K562 (cell line): ENCODE data around the gene IMMP2L. TPM values are rescaled to one million over a fixed set of nuclear protein-coding genes. Genes with fewer than 3 reads are reported as not detected.

Experiments
- ATAC-seq: fragments of 200-7000 bp; cut with Tn5 transposase; 3 replicates; pipeline ENCODE4 v1.9.1; 2020; ENCODE audit warnings: moderate library complexity
- BruUV-seq: library from RNA; stranded (reverse); fragments of 400-500 nt; replicated peaks from 2 replicates; lab custom pipeline; 2021; lab: Mats Ljungman, UMichigan
- CTCF ChIA-PET: fragments of 300-600 bp; formaldehyde crosslinking; extraction: SDS; loops from one replicate; lab custom pipeline; 2021; ENCODE audit warnings: low intra/inter-chr PET ratio; lab: Yijun Ruan, JAX
- POLR2A ChIA-PET: fragments of 300-600, 350-650 bp; sonication (Branson Sonifier 250); formaldehyde crosslinking; extraction: SDS; loops from one replicate; lab custom pipeline; 2021; ENCODE audit warnings: antibody characterized with exemption, inconsistent platforms; lab: Yijun Ruan, JAX
- DNase-seq, 4 experiments: peaks; one replicate each; pipeline versions ENCODE4 v3.0.0 to v3.0.0-alpha.2; 2011 to 2018; ENCODE audit warnings: low spot score in 3 of 4, mixed read lengths in 3 of 4; ENCODE audit errors: extremely low read depth in 1 of 4
- FAIRE-seq: peaks from 2 replicates; lab custom pipeline; 2011; peaks lifted over from hg19 to GRCh38; lab: Jason Lieb, UNC
- H2AFZ ChIP-seq: 2 replicates; pipeline ENCODE4 v1.6.0; 2011; ENCODE audit warnings: low read depth, low read length, control low read depth, inconsistent platforms
- H3K27ac ChIP-seq: fragments of 200-600 bp; 3 replicates; pipeline ENCODE4 v1.8.0; 2011; ENCODE audit warnings: low read depth, mild to moderate bottlenecking, control low read depth, inconsistent platforms, low read length, moderate library complexity, mixed read lengths; ENCODE audit errors: extremely low read depth
- H3K27me3 ChIP-seq, 2 experiments: fragments of 300-600 bp in 1 of 2; 2 replicates in 1 of 2; 3 replicates in 1 of 2; pipeline versions ENCODE4 v1.6.0 to v1.8.0; 2011; ENCODE audit warnings: inconsistent platforms in 2 of 2, low read length in 2 of 2, mild to moderate bottlenecking in 1 of 2, mixed read lengths in 1 of 2, moderate library complexity in 1 of 2; ENCODE audit not compliant: control insufficient read depth in 2 of 2, insufficient read depth in 2 of 2
- H3K36me3 ChIP-seq: fragments of 300-600 bp; 3 replicates; pipeline ENCODE4 v1.8.0; 2011; ENCODE audit warnings: mild to moderate bottlenecking, low read length, inconsistent platforms; ENCODE audit not compliant: control insufficient read depth, insufficient read depth
- H3K4me1 ChIP-seq, 2 experiments: fragments of 200-600 bp in 1 of 2; replicated peaks in 1 of 2; 2 replicates in 1 of 2; 3 replicates in 1 of 2; pipeline versions ENCODE4 v1.5.1 to v1.8.0; 2011; ENCODE audit warnings: inconsistent platforms in 2 of 2, low read length in 2 of 2, mild to moderate bottlenecking in 1 of 2, mixed read lengths in 1 of 2, moderate library complexity in 1 of 2; ENCODE audit not compliant: control insufficient read depth in 2 of 2, insufficient read depth in 2 of 2
- H3K4me2 ChIP-seq: 2 replicates; pipeline ENCODE4 v1.6.1; 2011; ENCODE audit warnings: low read length, control low read depth, inconsistent platforms, mixed read lengths; ENCODE audit not compliant: insufficient read depth
- H3K4me3 ChIP-seq: fragments of 200-600 bp; sonication (generic), shearing (Covaris generic); 2 replicates; pipeline ENCODE4 v1.5.1; 2016; ENCODE audit warnings: control low read depth, inconsistent platforms
- H3K79me2 ChIP-seq: fragments of 200-600 bp; 3 replicates; pipeline ENCODE4 v1.8.0; 2011; ENCODE audit warnings: low read length, inconsistent platforms; ENCODE audit not compliant: control insufficient read depth, insufficient read depth
- H3K9ac ChIP-seq, 2 experiments: 2 replicates each; pipeline versions ENCODE4 v1.6.0 to v1.6.1; 2011; ENCODE audit warnings: low read depth in 2 of 2, low read length in 2 of 2, control low read depth in 1 of 2, inconsistent platforms in 1 of 2, mild to moderate bottlenecking in 1 of 2, mixed read lengths in 1 of 2; ENCODE audit not compliant: insufficient read depth in 1 of 2
- H3K9me1 ChIP-seq: one replicate; pipeline ENCODE4 v1.6.0; 2011; ENCODE audit warnings: inconsistent platforms, mild to moderate bottlenecking, low read length, moderate library complexity; ENCODE audit not compliant: control insufficient read depth, insufficient read depth
- H3K9me3 ChIP-seq: replicated peaks from 2 replicates; pipeline ENCODE4 v1.5.1; 2011; ENCODE audit warnings: low read depth, low read length, inconsistent platforms; ENCODE audit not compliant: control insufficient read depth, insufficient read depth
- H4K20me1 ChIP-seq: replicated peaks from 2 replicates; pipeline ENCODE4 v1.6.1; 2011; ENCODE audit warnings: low read length, inconsistent platforms, mixed read lengths; ENCODE audit not compliant: control insufficient read depth, insufficient read depth
- AFF4 ChIP-seq: sonication (generic); formaldehyde crosslinking; IDR thresholded peaks from 2 replicates; pipeline ENCODE4 v1.8.0; 2023; ENCODE audit warnings: mild to moderate bottlenecking, missing genetic modification reagents
- CHD2 ChIP-seq: IDR thresholded peaks from 2 replicates; pipeline ENCODE4 v1.6.1; 2011; ENCODE audit warnings: low read depth, low read length
- CREM ChIP-seq: IDR thresholded peaks from 2 replicates; pipeline ENCODE4 v1.6.1; 2014; ENCODE audit warnings: antibody characterized with exemption, low read depth
- ELF4 ChIP-seq: fragments of 450-650 bp; formaldehyde crosslinking; IDR thresholded peaks from 2 replicates; pipeline ENCODE4 v1.4.0; 2022; ENCODE audit warnings: missing genetic modification characterization
- HDAC8 ChIP-seq: fragments of 450-650 bp; IDR thresholded peaks from 2 replicates; pipeline ENCODE4 v1.6.1; 2016; ENCODE audit warnings: mild to moderate bottlenecking, missing genetic modification characterization, moderate library complexity, missing compliant biosample characterization
- HMG20A ChIP-seq: fragments of 450-650 bp; formaldehyde crosslinking; conservative IDR thresholded peaks from 2 replicates; pipeline ENCODE4 v1.4.0; 2020; ENCODE audit warnings: mild to moderate bottlenecking, mixed read lengths
- ILK ChIP-seq: fragments of 450-650 bp; IDR thresholded peaks from 2 replicates; pipeline ENCODE4 v1.6.1; 2016; ENCODE audit warnings: missing genetic modification characterization, low read depth, mild to moderate bottlenecking, missing compliant biosample characterization, moderate library complexity, borderline replicate concordance
- RBM14 ChIP-seq: fragments of 200-400 bp; formaldehyde crosslinking; IDR thresholded peaks from 2 replicates; pipeline ENCODE4 v1.6.1; 2018; ENCODE audit warnings: low read depth, mild to moderate bottlenecking, low read length, moderate library complexity, borderline replicate concordance; ENCODE audit not compliant: insufficient read depth
- TFE3 ChIP-seq: fragments of 450-650 bp; formaldehyde crosslinking; IDR thresholded peaks from 2 replicates; pipeline ENCODE4 v1.4.0; 2020; ENCODE audit warnings: mild to moderate bottlenecking, mixed read lengths
- ZNF347 ChIP-seq: fragments of 450-650 bp; formaldehyde crosslinking; IDR thresholded peaks from 2 replicates; pipeline ENCODE4 v1.4.0; 2020; ENCODE audit warnings: low read depth, mild to moderate bottlenecking, moderate library complexity
- ZNF354B ChIP-seq: fragments of 250-450 bp; sonication (Bioruptor Pico); IDR thresholded peaks from 2 replicates; pipeline ENCODE4 v1.4.0; 2020
- ZZZ3 ChIP-seq: fragments of 450-650 bp; IDR thresholded peaks from 2 replicates; pipeline ENCODE4 v1.6.1; 2016; ENCODE audit warnings: antibody characterized with exemption, mild to moderate bottlenecking, moderate library complexity
- whole genome bisulfite sequencing: fragments of 100-300 bp; shearing (Covaris generic); methylation state at CpG from one replicate; pipeline ENCODE4 v1.1.6; 2016; ENCODE audit warnings: low coverage, mixed read lengths; ENCODE audit not compliant: insufficient coverage; ENCODE audit errors: missing lambda C conversion rate; 5-methylcytosine and 5-hydroxymethylcytosine counted together
- in situ Hi-C: fragments of 300-500 bp; cut with MboI; formaldehyde crosslinking; loops from 4 replicates; pipeline ENCODE4 v1.15.0; 2018; ENCODE audit warnings: inconsistent platforms, mixed read lengths
- intact Hi-C: fragments of 100-400 bp; cut with micrococcal nuclease; formaldehyde crosslinking; loops from 2 replicates; pipeline ENCODE4 v1.14.2; 2022
- polyA plus RNA-seq, 8 experiments: library from polyadenylated mRNA; depleted of rRNA in 4 of 8; stranded (reverse) in 5 of 8; unstranded in 3 of 8; fragments of >200 nt; fragmentation: Nextera tagmentation in 2 of 8; fragmentation: Illumina TruSeq in 1 of 8; extraction: Ambion mirVana in 2 of 8; extraction: Trizol in 1 of 8; gene quantifications; 2 replicates each; pipeline versions ENCODE4 v1.2.1 to v1.2.3, GENCODE V29; 2011 to 2014; ENCODE audit warnings: inconsistent platforms in 1 of 8, missing spikeins in 1 of 8
- total RNA-seq, 7 experiments: library from RNA; depleted of rRNA in 6 of 7; stranded (reverse); fragments of >200 nt in 6 of 7; fragmentation: Illumina TruSeq in 2 of 7; extraction: Trizol in 2 of 7; gene quantifications; 2 replicates each; pipeline versions ENCODE4 v1.2.1 to v1.2.3, GENCODE V29; 2011 to 2021; ENCODE audit warnings: low replicate concordance in 1 of 7
- TF ChIP-seq, protein P1 (sequence below): sonication (generic); formaldehyde crosslinking; IDR thresholded peaks from 2 replicates; pipeline ENCODE4 v1.8.0; 2022; ENCODE audit warnings: mild to moderate bottlenecking, missing genetic modification reagents, borderline replicate concordance
- TF ChIP-seq, protein P2 (sequence below), 3 experiments: fragments of 200-800 bp in 1 of 3; sonication (Bioruptor generic) in 1 of 3; sonication (generic) in 1 of 3; formaldehyde crosslinking in 1 of 3; IDR thresholded peaks; 2 replicates each; pipeline versions ENCODE4 v1.6.1 to v1.8.0; 2016 to 2022; ENCODE audit warnings: mild to moderate bottlenecking in 2 of 3, missing compliant biosample characterization in 2 of 3, missing genetic modification characterization in 2 of 3, missing genetic modification reagents in 1 of 3

IMMP2L gene
- total and polyA plus RNA-seq, 9 of the 15 experiments (the other 6 are each of a cell fraction or from before 2014, with no cell fraction given), result 29.7 to 116 (median 53.0) TPM

GRCh38 chr7:111390000-111390399, 172.3 kb downstream of the IMMP2L start:
- H3K9me1 ChIP-seq, result no peaks in the 10 kb centered on the region
- 96% methylated on average over 4 of the region's 4 CpGs for WGBS
- DNase-seq, result no peak

More at GRCh38 chr7:111390000-111390399, 172.3 kb downstream of the IMMP2L start:
- Histone ChIP-seq H3K4me3 (no peak overlapping the region), H3K9ac (no peak overlapping the region), H3K4me1 (no peaks in the 10 kb centered on the region), H3K27ac (no peak overlapping the region)
- in situ Hi-C loops, result no loop called here
- POLR2A ChIA-PET, result interaction anchor here (3.0 kb wide), 1 partner anchor 16 kb away, joined by 6 read pairs; no protein-coding TSS in a partner anchor
- TF ChIP-seq ZNF354B (CRISPR knock-in tag) (no peak), AFF4 (CRISPR knock-in tag) (no peak), HMG20A (CRISPR knock-in tag) (no peak), ZNF347 (CRISPR knock-in tag) (no peak), ZZZ3 (no peak), RBM14 (no peak), CHD2 (no peak), CREM (no peak), TFE3 (CRISPR knock-in tag) (no peak), ELF4 (CRISPR knock-in tag) (no peak), HDAC8 (tag) (no peak), ILK (tag) (no peak)
- TF ChIP-seq, protein P1, sequence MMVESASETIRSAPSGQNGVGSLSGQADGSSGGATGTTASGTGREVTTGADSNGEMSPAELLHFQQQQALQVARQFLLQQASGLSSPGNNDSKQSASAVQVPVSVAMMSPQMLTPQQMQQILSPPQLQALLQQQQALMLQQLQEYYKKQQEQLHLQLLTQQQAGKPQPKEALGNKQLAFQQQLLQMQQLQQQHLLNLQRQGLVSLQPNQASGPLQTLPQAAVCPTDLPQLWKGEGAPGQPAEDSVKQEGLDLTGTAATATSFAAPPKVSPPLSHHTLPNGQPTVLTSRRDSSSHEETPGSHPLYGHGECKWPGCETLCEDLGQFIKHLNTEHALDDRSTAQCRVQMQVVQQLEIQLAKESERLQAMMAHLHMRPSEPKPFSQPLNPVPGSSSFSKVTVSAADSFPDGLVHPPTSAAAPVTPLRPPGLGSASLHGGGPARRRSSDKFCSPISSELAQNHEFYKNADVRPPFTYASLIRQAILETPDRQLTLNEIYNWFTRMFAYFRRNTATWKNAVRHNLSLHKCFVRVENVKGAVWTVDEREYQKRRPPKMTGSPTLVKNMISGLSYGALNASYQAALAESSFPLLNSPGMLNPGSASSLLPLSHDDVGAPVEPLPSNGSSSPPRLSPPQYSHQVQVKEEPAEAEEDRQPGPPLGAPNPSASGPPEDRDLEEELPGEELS (CRISPR knock-in tag), result no peak
- TF ChIP-seq, protein P2, sequence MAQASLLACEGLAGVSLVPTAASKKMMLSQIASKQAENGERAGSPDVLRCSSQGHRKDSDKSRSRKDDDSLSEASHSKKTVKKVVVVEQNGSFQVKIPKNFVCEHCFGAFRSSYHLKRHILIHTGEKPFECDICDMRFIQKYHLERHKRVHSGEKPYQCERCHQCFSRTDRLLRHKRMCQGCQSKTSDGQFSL (CRISPR knock-in tag; IDR thresholded peaks at IDR 0.05), result no peak
- TF ChIP-seq, protein P2 (tag; IDR thresholded peaks at IDR 0.05), result no peak
- TF ChIP-seq, all 486 proteins: peak for 0
- no peaks in the 10 kb centered on the region for H3K79me2 ChIP-seq
- H3K9me3 ChIP-seq, result peaks cover 8% of the 10 kb centered on the region
- H4K20me1 ChIP-seq, result no peaks in the 10 kb centered on the region
- CTCF ChIA-PET, result no interaction called here
- no peak overlapping the region for H2AFZ ChIP-seq
- intact Hi-C loops, result no loop called here
- H3K36me3 ChIP-seq, result no peaks in the 10 kb centered on the region; the same call in 2 of the 3 replicates
- no peak for ATAC-seq
- no peaks in the 10 kb centered on the region for H3K27me3 ChIP-seq
- FAIRE-seq, result no peak
- H3K4me2 ChIP-seq, result no peak overlapping the region
- BruUV-seq, result no TSS peak
